Brain microvascular endothelial cell (primary cell): ENCODE data around the gene CNTNAP1.

ENCODE experiments used
- DNase-seq: peaks from one replicate; pipeline ENCODE4 v3.0.0-alpha.2; 2020
- H3K27ac ChIP-seq: fragments of 250-450 bp; sonication (Bioruptor Pico); 2 replicates; pipeline ENCODE4 v1.5.1; 2020; ENCODE audit warnings: mild to moderate bottlenecking, moderate library complexity
- H3K27me3 ChIP-seq: fragments of 250-450 bp; sonication (Bioruptor Pico); replicated peaks from 2 replicates; pipeline ENCODE4 v1.5.1; 2020; ENCODE audit warnings: mild to moderate bottlenecking
- H3K36me3 ChIP-seq: fragments of 250-450 bp; sonication (Bioruptor Pico); replicated peaks from 2 replicates; pipeline ENCODE4 v1.5.1; 2020; ENCODE audit warnings: mild to moderate bottlenecking
- H3K4me3 ChIP-seq: 2 replicates; pipeline ENCODE4 v1.5.1; 2011; ENCODE audit warnings: low read depth, mild to moderate bottlenecking, control low read depth, low read length, moderate library complexity
- CTCF ChIP-seq: IDR thresholded peaks from 2 replicates; pipeline ENCODE4 v1.5.1; 2011; ENCODE audit warnings: low read depth, mild to moderate bottlenecking, moderate library complexity, low read length, control low read depth, inconsistent platforms; ENCODE audit errors: missing control alignments
- in situ Hi-C: cut with HindIII; loops from 2 replicates; pipeline ENCODE4 v1.10.0; 2017; ENCODE audit warnings: low sequenced_read_pairs, low pct_ligation_motif_present

CNTNAP1 gene

DNA sequence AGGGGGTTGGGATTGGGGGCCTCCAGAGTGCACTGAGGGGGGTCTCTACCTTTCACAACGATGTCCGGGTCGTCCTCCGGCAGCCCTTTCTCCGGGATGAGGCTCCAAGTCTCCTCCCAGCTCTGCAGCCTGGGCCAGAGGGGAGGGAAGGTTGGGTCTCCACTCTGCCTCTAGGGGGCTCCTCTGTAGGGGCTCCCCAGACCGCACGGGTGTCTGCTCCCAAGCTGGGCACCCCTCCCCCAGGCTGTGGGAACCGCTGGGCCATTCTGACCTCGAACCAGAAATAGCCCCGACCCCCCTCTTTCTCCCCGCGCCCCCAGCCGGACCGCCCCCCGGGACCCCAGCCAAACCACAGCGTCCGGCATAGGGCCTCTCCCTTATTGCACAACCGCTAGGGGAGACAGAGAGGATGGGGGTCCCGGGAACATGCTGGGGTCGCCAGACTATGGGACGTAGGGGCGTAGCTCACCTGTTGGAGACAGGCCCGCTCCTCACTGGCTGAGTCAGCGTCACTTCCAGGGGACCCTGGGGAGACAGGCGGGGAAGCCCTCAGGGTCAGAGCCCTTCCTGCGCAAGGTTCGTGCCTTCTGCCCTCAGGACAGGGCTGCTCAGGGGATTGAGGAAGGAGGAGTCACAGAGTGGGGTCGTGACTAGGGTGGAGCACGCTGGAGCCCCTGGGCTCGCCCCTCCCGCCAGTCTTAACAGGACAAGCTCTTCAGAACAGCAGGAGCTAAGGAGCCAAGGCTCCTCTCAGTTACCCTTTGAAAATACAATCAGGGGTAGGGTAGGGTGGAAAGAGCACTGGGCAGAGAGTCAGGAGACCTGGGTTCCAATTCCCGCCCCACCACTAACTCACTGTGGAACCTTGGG is 8.2 kb upstream of the CNTNAP1 start:
- DNase-seq, result no peak
- H3K4me3 ChIP-seq, result peak overlapping the region; percentile 27
- in situ Hi-C loops, result no loop called here
- TF ChIP-seq CTCF, result peak; percentile 77
- H3K36me3 ChIP-seq, result peaks cover 31% of the 10 kb centered on the region
- no peak overlapping the region for H3K27ac ChIP-seq
- H3K27me3 ChIP-seq, result no peaks in the 10 kb centered on the region

DNA sequence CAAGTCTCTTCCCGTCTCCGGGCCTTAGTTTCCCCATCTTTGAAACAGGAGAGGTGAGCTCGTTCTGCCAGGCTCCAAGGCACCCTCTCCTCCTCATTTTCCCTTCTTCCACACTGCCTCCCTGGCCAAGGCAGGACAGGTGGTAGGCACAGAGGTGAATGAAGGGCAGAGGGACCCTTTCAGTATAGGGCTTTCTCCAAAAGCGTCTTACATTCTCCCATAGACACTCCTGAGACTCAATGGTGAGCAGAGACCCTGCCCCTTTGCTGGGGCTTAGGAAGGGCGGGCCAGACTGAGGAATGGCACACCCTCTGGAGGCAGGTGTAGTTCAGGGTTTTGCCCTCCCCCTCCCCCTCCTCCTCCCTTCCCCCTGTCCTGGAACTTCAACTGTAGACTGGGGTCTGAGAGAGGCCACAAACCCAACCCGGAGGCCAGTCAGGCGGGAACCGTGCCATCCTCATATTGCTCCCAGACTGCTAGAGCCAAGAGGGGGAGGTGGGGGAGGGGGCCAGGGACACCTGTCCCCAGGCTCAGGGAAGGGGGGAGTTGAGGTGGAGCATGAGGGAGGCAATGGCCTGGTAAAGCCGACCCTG is 7.5 kb upstream of the CNTNAP1 start:
- no peak for DNase-seq
- H3K36me3 ChIP-seq, result peaks cover 24% of the 10 kb centered on the region
- no peak overlapping the region for H3K27ac ChIP-seq
- peak overlapping the region; percentile 84 for H3K4me3 ChIP-seq
- no peaks in the 10 kb centered on the region for H3K27me3 ChIP-seq
- TF ChIP-seq CTCF, result no peak
- in situ Hi-C loops, result no loop called here

DNA sequence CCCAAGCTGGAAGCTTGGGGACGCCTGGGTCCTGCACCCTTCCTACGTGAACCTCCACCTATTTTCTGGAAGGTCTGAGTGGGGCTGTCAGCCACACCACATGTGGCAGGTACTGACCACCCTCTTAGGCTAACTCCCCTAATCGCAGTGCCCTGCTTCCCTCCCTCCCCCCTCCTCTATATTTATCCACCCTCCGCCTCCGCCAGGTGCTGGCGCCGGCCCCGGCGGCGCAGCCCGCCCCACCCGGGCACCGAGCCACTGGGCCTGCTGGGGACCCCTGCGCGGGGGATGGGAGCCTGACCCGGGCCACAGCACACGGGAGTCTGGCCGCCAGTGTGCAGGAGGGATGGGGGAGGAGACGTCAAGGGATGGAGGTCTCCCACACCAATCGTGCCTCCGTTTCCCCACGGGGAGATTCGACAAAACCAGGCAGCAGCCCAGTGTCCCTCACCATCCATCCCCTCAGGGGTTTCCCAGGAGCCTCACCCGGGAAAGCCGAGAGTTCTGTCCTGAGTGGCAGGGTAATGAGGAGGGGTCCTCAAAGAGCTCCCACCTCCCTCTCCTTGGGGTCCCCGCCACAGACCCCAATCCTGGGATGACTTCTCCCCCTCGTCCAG is 6.9 kb upstream of the CNTNAP1 start:
- no peak for DNase-seq
- H3K27me3 ChIP-seq, result no peaks in the 10 kb centered on the region
- peaks cover 21% of the 10 kb centered on the region for H3K36me3 ChIP-seq
- TF ChIP-seq CTCF, result no peak
- H3K4me3 ChIP-seq, result peak overlapping the region; percentile 84
- in situ Hi-C loops, result no loop called here
- no peak overlapping the region for H3K27ac ChIP-seq

- in situ Hi-C loops, result no loop called here
- no peaks in the 10 kb centered on the region for H3K27me3 ChIP-seq
- H3K36me3 ChIP-seq, result peaks cover 17% of the 10 kb centered on the region
- no peak overlapping the region for H3K27ac ChIP-seq
- peak overlapping the region; percentile 84 for H3K4me3 ChIP-seq
- no peak for DNase-seq
- TF ChIP-seq CTCF, result no peak
These were observed 6.3 kb upstream of the CNTNAP1 start for GRCh38 chr17:42675965-42676423.

DNA sequence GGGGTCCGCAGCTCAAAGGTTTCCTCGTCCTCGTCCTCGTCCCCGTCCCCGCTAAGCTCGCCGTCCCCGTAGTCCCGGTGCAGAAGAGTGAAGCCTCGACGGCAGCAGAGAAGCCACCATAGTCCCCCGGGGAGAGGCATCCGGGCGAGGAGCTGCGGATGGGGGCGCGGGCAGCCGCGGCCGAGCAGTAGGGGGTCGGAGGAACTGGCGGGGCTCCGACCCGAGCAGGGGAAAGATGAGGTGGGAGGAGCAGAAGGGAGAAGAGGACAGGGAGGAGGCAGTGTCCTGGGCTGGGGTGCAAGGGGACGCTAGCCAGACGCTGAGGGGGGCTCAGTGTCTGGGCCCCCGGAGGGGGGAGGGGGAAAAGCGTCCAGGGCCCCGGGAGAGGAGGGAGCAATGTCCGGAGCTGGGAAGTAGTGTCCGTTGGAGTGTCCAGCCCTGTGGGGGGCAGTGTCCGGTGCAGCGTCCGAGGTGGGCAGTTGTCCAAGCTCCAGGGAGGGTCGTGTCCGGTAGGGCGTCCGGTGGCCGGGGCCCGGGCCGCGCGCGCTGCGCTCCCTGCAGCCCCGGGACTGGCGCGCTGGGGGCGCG is 5.8 kb upstream of the CNTNAP1 start, which contains the start of gene PLEKHH3:
PLEKHH3 (minus strand) TSS at position 571 of the 588 bp plus-strand sequence; CDS start at position 140, 431 bp downstream.
- peaks cover 14% of the 10 kb centered on the region for H3K36me3 ChIP-seq
- peak within 1 kb of the TSS; percentile 84 for H3K27ac ChIP-seq
- in situ Hi-C loops, result no loop called here
- H3K4me3 ChIP-seq, result peak within 1 kb of the TSS; percentile 84
- H3K27me3 ChIP-seq, result no peaks in the 10 kb centered on the region
- no peak for DNase-seq
- peak; percentile 14 for TF ChIP-seq CTCF
